Ovary (tissue), 9 donors: ENCODE results near the gene TNFRSF4. TPM values are rescaled to one million over a fixed set of nuclear protein-coding genes. Genes with fewer than 3 reads are reported as not detected.

Experiments used
- DNase-seq, 5 donors: peaks; one replicate each; pipeline ENCODE4 v3.0.0-alpha.2; 2019 to 2020
- H3K27ac ChIP-seq, 2 donors: fragments of 200-600 bp; one replicate each; pipeline versions ENCODE4 v1.5.1 to v1.8.0; 2019 to 2022
- H3K27me3 ChIP-seq: fragments of 200-600 bp; one replicate; pipeline ENCODE4 v1.8.0; 2022
- H3K36me3 ChIP-seq: fragments of 200-600 bp; sonication (generic); one replicate; pipeline ENCODE4 v1.5.1; 2019
- H3K4me1 ChIP-seq: one replicate; pipeline ENCODE4 v1.8.1; 2013; ENCODE audit warnings: mild to moderate bottlenecking, moderate library complexity; ENCODE audit not compliant: insufficient read depth
- H3K4me3 ChIP-seq: fragments of 200-600 bp; sonication (generic); one replicate; pipeline ENCODE4 v1.5.1; 2017
- H3K9me3 ChIP-seq, 2 donors: fragments of 200-600 bp in 1 of 2; sonication (generic) in 1 of 2; one replicate each; pipeline versions ENCODE4 v1.5.1 to v1.8.1; 2013 to 2019; ENCODE audit warnings: mild to moderate bottlenecking in 1 of 2, moderate library complexity in 1 of 2
- EP300 ChIP-seq: sonication (generic); formaldehyde crosslinking; IDR thresholded peaks from one replicate; pipeline ENCODE4 v1.6.1; 2017; ENCODE audit warnings: antibody characterized with exemption
- POLR2A ChIP-seq: fragments of 450-650 bp; IDR thresholded peaks from one replicate; pipeline ENCODE4 v1.6.1; 2017; ENCODE audit warnings: antibody characterized with exemption, mild to moderate bottlenecking, moderate library complexity
- WGBS, 3 donors: extraction: QIAGEN DNeasy Blood & Tissue Kit in 1 of 3; methylation state at CpG; one replicate each; pipeline versions ENCODE4 v1.1.5 to v1.1.7; 2013 to 2017; 5-methylcytosine and 5-hydroxymethylcytosine counted together
- intact Hi-C, 4 donors: fragments of 100-400 bp; cut with DNase I; formaldehyde crosslinking; loops; one replicate each; pipeline versions ENCODE4 v1.11.0 to v1.15.1; 2022 to 2023
- polyA plus RNA-seq, 2 donors: library from polyadenylated mRNA; stranded (reverse); fragments of 200-250 nt in 1 of 2; fragments of 350-450 nt in 1 of 2; fragmentation: Illumina TruSeq in 1 of 2; extraction: RNeasy Lipid Tissue Mini Kit (QIAGEN cat#74804) in 1 of 2; gene quantifications; one replicate each; pipeline ENCODE4 v1.2.3, GENCODE V29; 2013 to 2014
- total RNA-seq, 7 donors: library from RNA; depleted of rRNA in 2 of 7; stranded (reverse); fragments of >200 nt in 2 of 7; fragmentation: NEBNext Ultra II Directional in 3 of 7; extraction: Animal tissue kit (Norgen Biotek cat#: 25700) in 3 of 7; gene quantifications; one replicate each; pipeline versions ENCODE4 v1.1.0 to v1.2.4, GENCODE V29; 2016 to 2023
- TF ChIP-seq, protein P1 (sequence below), 3 donors: fragments of 450-650 bp in 2 of 3; fragments of 200-600 bp in 1 of 3; IDR thresholded peaks; one replicate each; pipeline versions ENCODE4 v1.5.1 to v1.8.0; 2016 to 2022; ENCODE audit warnings: antibody characterized with exemption in 3 of 3, mild to moderate bottlenecking in 1 of 3
- donor health status: DM: no; HTN: no; CAD: no; lungs with moderate emphysema.
- donor health status: DM: no; HTN: no; CAD: no.
- donor health status: Bipolar disorder and iron deficiency.
- donor health status: DM: yes; HTN: yes; CAD: no.
- donor health status: DM: no; HTN: no; CAD: no.
- donor health status: DM: yes; HTN: yes; CAD: no.

The TNFRSF4 gene
- total and polyA plus RNA-seq, 9 donors = 0.37 to 2.5 (median 0.89) TPM; not detected in 1

DNA sequence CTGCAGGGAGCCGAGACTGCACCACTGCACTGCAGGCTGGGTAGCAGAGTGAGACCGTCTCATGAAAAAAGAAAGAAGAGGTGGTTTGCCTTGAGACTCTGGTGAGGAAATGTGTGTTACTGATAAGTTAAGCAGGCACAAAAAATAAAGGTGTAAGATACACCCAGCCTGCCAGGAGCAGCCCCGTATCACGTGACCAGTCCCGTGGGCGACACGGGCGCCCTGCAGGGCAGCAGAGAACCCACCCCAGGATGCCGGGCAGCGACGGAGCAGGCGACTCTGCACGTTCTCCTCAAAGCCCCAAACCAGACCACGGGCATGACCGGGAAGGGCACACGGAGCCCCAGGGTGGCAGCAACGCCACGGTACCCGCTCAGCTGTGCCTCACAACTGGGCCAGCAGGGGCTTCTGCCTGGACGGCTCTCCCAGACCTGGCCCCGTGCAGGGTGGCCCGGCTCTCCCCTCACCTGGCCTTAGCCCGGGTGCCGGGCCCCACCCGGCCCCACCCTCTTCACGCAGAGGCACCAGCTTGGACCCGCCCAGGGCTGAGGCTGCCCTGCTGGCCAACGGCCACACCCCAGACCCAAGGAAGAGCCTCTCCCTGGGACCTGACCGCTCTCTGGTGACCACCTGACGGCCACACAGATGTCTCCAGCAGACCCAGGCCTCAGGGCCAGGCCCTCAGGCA lies 8.1 kb upstream of the TNFRSF4 start:
- no peak overlapping the region for H3K4me3 ChIP-seq
- H3K4me1 ChIP-seq = no peaks in the 10 kb centered on the region
- no peaks in the 10 kb centered on the region for H3K9me3 ChIP-seq
- H3K27me3 ChIP-seq = no peaks in the 10 kb centered on the region
- H3K27ac ChIP-seq = no peak overlapping the region
- H3K36me3 ChIP-seq = no peaks in the 10 kb centered on the region
- DNase-seq = no peak
- WGBS, 3 donors = 85 to 93% (median 92%) methylated on average over 27 to 30 of the region's 30 CpGs
- TF ChIP-seq, protein P1, sequence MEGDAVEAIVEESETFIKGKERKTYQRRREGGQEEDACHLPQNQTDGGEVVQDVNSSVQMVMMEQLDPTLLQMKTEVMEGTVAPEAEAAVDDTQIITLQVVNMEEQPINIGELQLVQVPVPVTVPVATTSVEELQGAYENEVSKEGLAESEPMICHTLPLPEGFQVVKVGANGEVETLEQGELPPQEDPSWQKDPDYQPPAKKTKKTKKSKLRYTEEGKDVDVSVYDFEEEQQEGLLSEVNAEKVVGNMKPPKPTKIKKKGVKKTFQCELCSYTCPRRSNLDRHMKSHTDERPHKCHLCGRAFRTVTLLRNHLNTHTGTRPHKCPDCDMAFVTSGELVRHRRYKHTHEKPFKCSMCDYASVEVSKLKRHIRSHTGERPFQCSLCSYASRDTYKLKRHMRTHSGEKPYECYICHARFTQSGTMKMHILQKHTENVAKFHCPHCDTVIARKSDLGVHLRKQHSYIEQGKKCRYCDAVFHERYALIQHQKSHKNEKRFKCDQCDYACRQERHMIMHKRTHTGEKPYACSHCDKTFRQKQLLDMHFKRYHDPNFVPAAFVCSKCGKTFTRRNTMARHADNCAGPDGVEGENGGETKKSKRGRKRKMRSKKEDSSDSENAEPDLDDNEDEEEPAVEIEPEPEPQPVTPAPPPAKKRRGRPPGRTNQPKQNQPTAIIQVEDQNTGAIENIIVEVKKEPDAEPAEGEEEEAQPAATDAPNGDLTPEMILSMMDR (IDR thresholded peaks at IDR 0.05) = no peak
- intact Hi-C loops = no loop called here

DNA sequence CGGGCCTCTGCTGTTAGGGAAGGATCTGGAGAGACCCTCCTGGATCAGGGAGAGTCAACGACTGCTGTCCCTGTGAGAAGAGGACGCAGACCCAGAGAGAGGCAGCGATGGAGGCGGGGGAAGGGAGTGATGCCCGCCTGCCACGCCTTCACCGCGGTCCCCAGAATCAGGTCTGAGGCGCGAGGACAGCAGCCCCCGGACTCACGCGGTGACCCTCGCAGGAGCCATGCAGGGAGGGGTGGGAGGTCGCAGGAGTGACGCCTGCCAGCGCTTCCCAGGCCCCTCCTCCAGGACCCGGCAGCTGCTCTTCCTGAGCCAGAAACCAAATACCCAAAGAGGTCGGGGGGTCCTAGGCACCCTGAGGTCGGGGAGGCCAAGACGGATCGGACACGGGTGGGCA lies 6.2 kb upstream of the TNFRSF4 start:
- TF ChIP-seq POLR2A (no peak), EP300 (no peak)
- TF ChIP-seq, protein P1 (IDR thresholded peaks at IDR 0.05) = no peak
- H3K36me3 ChIP-seq = no peaks in the 10 kb centered on the region
- 86 to 88% (median 87%) methylated on average over 24 of the region's 24 CpGs for WGBS, 3 donors
- DNase-seq = no peak
- H3K4me1 ChIP-seq = no peaks in the 10 kb centered on the region
- H3K27me3 ChIP-seq = no peaks in the 10 kb centered on the region
- intact Hi-C loops = no loop called here
- H3K27ac ChIP-seq = no peak overlapping the region
- H3K4me3 ChIP-seq = no peak overlapping the region
- H3K9me3 ChIP-seq = no peaks in the 10 kb centered on the region

DNA sequence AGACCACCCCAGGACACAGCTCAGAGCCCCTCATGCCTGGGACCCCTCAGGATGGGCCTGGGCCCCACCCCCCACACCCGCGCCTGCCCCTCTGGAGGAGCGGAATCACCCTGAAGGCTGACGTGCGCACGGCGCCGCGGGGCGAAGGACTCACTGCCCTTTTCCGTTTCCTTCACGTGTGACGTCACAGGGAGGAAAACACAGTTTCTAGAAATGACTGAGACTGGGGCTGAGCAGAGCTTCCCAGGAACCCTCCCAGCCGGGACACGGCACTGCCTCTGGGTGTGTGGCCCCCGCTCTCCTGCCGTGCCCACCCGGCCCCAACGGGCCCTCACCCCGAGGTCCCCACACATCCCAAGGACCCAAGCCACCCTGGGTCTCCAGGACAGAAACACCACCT lies 5.4 kb upstream of the TNFRSF4 start:
- Histone ChIP-seq H3K36me3 (no peaks in the 10 kb centered on the region), H3K27ac (no peak overlapping the region), H3K4me3 (no peak overlapping the region), H3K9me3 (no peaks in the 10 kb centered on the region), H3K4me1 (no peaks in the 10 kb centered on the region), H3K27me3 (no peaks in the 10 kb centered on the region)
- 93 to 96% (median 95%) methylated on average over 20 of the region's 20 CpGs for WGBS, 3 donors
- intact Hi-C loops = no loop called here
- DNase-seq = no peak
- no peak for TF ChIP-seq EP300
- TF ChIP-seq POLR2A = no peak
- TF ChIP-seq, protein P1 (IDR thresholded peaks at IDR 0.05) = no peak

DNA sequence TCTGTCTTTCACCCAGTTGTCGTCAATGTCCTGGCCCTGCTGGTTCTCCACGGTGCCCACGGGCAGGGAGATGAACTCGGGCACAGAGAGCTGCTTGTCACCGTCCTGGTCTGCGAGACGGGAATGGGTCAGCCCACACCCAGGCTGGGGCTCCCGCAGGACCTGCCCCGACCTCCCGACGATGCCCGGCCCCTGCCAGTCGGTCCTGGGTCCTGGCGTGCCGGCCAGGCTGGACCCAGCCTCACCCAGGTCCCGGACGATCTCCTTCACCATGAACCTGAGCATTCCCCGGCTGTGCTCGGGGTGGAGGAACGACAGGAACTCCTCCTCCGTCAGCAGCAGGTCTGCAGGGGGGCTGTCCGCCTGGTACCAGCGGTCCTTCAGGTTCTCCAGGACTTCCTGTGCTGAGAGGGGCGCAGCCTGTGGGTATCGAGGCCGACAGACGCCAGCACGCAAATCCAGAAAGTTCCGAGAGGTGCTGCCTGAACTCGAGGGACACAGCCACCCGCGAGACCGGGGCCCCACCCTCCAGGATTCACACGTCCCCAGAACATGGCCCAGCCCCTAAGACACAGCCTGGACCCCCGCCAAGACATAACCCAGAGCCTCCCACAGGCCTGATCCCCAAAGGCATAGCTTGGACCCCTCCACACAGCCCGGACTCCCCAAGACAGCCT lies 4.7 kb upstream of the TNFRSF4 start:
- 88 to 92% (median 92%) methylated on average over 20 to 36 of the region's 36 CpGs for WGBS, 3 donors
- Histone ChIP-seq H3K27ac (no peak overlapping the region), H3K36me3 (no peaks in the 10 kb centered on the region), H3K27me3 (no peaks in the 10 kb centered on the region), H3K4me3 (no peak overlapping the region), H3K4me1 (no peaks in the 10 kb centered on the region), H3K9me3 (no peaks in the 10 kb centered on the region)
- DNase-seq = no peak
- intact Hi-C loops = no loop called here
- TF ChIP-seq, protein P1 (IDR thresholded peaks at IDR 0.05) = no peak
